K562 (cell line): ENCODE data around the gene KRTAP12-2. TPM values are rescaled to one million over a fixed set of nuclear protein-coding genes. Genes with fewer than 3 reads are reported as not detected.

Experiments
- ARHGAP35 ChIP-seq: fragments of 450-650 bp; IDR thresholded peaks from 2 replicates; pipeline ENCODE4 v1.6.1; 2018; ENCODE audit not compliant: partially characterized antibody
- BRF1 ChIP-seq: IDR thresholded peaks from 3 replicates; pipeline ENCODE4 v1.6.1; 2011; ENCODE audit warnings: borderline replicate concordance, mild to moderate bottlenecking; ENCODE audit not compliant: insufficient read length; ENCODE audit errors: extremely low read depth
- CLOCK ChIP-seq: fragments of 250-450 bp; sonication (Bioruptor Pico); IDR thresholded peaks from 2 replicates; pipeline ENCODE4 v1.4.0; 2020; ENCODE audit warnings: mild to moderate bottlenecking, moderate library complexity, borderline replicate concordance
- EGR1 ChIP-seq: fragments of 450-650 bp; conservative IDR thresholded peaks from 2 replicates; pipeline ENCODE4 v1.6.1; 2017; ENCODE audit warnings: mild to moderate bottlenecking
- GTF2A2 ChIP-seq: IDR thresholded peaks from 2 replicates; pipeline ENCODE4 v1.6.1; 2016; ENCODE audit warnings: mild to moderate bottlenecking, missing genetic modification characterization, missing compliant biosample characterization
- HBP1 ChIP-seq: fragments of 450-650 bp; formaldehyde crosslinking; IDR thresholded peaks from 2 replicates; pipeline ENCODE4 v1.4.0; 2022; ENCODE audit warnings: missing genetic modification characterization
- HOXB6 ChIP-seq: fragments of 250-450 bp; sonication (Bioruptor Pico); IDR thresholded peaks from 2 replicates; pipeline ENCODE4 v1.5.1; 2022; ENCODE audit warnings: mild to moderate bottlenecking, borderline replicate concordance
- LCOR ChIP-seq: sonication (generic); formaldehyde crosslinking; IDR thresholded peaks from 2 replicates; pipeline ENCODE4 v1.8.0; 2022; ENCODE audit warnings: mild to moderate bottlenecking, missing genetic modification reagents
- PKNOX1 ChIP-seq: fragments of 450-650 bp; IDR thresholded peaks from 2 replicates; pipeline ENCODE4 v1.6.1; 2016
- POLR2AphosphoS5 ChIP-seq: IDR thresholded peaks from 2 replicates; pipeline ENCODE4 v1.6.1; 2011; ENCODE audit warnings: mild to moderate bottlenecking, low read depth, low read length, moderate library complexity; ENCODE audit not compliant: control insufficient read depth, insufficient read depth
- TRIM28 ChIP-seq: fragments of 450-650 bp; IDR thresholded peaks from 2 replicates; pipeline ENCODE4 v1.6.1; 2017
- ZNF282 ChIP-seq: sonication (generic); formaldehyde crosslinking; IDR thresholded peaks from 2 replicates; pipeline ENCODE4 v1.8.1; 2023; ENCODE audit warnings: missing genetic modification reagents
- polyA plus RNA-seq, 8 experiments: library from polyadenylated mRNA; depleted of rRNA in 4 of 8; stranded (reverse) in 5 of 8; unstranded in 3 of 8; fragments of >200 nt; fragmentation: Nextera tagmentation in 2 of 8; fragmentation: Illumina TruSeq in 1 of 8; extraction: Ambion mirVana in 2 of 8; extraction: Trizol in 1 of 8; gene quantifications; 2 replicates each; pipeline versions ENCODE4 v1.2.1 to v1.2.3, GENCODE V29; 2011 to 2014; ENCODE audit warnings: inconsistent platforms in 1 of 8, missing spikeins in 1 of 8
- total RNA-seq, 7 experiments: library from RNA; depleted of rRNA in 6 of 7; stranded (reverse); fragments of >200 nt in 6 of 7; fragmentation: Illumina TruSeq in 2 of 7; extraction: Trizol in 2 of 7; gene quantifications; 2 replicates each; pipeline versions ENCODE4 v1.2.1 to v1.2.3, GENCODE V29; 2011 to 2021; ENCODE audit warnings: low replicate concordance in 1 of 7
- TF ChIP-seq, protein P1 (sequence below): fragments of 450-650 bp; IDR thresholded peaks from 2 replicates; pipeline ENCODE4 v1.6.1; 2018; ENCODE audit warnings: mild to moderate bottlenecking, low read depth; ENCODE audit not compliant: partially characterized antibody
- TF ChIP-seq, protein P2 (sequence below): IDR thresholded peaks from 2 replicates; pipeline ENCODE4 v1.6.1; 2016; ENCODE audit warnings: missing genetic modification characterization, missing compliant biosample characterization

Gene KRTAP12-2
- total and polyA plus RNA-seq, 9 of the 15 experiments (the other 6 are each of a cell fraction or from before 2014, with no cell fraction given) = not detected

DNA sequence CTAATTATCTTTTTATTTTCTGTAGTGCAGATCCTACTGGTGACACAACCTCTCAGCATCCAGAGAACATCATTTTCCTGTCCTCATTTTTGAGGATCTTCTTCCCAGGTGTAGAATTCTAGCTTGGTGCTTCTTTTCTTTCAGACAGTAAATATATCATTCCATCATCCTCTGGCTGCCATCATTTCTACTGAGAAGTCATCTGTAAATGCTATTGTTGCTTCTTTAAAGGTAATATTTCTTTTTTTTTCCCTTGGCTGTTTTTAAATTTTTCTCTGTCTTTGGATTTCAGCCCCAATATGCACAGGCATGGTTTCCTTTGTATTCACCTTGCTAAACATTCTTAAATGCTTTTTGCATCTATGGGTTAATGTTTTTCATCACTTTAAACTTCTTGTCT lies 43.2 kb downstream of the KRTAP12-2 start (continued):
- no peak for TF ChIP-seq EGR1
- no peak for TF ChIP-seq HBP1 (CRISPR knock-in tag)
- TF ChIP-seq, protein P1, sequence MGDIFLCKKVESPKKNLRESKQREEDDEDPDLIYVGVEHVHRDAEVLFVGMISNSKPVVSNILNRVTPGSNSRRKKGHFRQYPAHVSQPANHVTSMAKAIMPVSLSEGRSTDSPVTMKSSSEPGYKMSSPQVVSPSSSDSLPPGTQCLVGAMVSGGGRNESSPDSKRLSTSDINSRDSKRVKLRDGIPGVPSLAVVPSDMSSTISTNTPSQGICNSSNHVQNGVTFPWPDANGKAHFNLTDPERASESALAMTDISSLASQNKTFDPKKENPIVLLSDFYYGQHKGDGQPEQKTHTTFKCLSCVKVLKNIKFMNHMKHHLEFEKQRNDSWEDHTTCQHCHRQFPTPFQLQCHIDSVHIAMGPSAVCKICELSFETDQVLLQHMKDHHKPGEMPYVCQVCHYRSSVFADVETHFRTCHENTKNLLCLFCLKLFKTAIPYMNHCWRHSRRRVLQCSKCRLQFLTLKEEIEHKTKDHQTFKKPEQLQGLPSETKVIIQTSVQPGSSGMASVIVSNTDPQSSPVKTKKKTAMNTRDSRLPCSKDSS = peak; percentile 18
- TF ChIP-seq TRIM28 = peak; percentile 96
- no peak for TF ChIP-seq PKNOX1
- no peak for TF ChIP-seq CLOCK (CRISPR knock-in tag)
- no peak for TF ChIP-seq ARHGAP35
- TF ChIP-seq HOXB6 = no peak
- TF ChIP-seq, protein P2, sequence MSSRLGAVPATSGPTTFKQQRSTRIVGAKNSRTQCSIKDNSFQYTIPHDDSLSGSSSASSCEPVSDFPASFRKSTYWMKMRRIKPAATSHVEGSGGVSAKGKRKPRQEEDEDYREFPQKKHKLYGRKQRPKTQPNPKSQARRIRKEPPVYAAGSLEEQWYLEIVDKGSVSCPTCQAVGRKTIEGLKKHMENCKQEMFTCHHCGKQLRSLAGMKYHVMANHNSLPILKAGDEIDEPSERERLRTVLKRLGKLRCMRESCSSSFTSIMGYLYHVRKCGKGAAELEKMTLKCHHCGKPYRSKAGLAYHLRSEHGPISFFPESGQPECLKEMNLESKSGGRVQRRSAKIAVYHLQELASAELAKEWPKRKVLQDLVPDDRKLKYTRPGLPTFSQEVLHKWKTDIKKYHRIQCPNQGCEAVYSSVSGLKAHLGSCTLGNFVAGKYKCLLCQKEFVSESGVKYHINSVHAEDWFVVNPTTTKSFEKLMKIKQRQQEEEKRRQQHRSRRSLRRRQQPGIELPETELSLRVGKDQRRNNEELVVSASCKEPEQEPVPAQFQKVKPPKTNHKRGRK (tag) = 0 out of 2 replicates have a peak, but pooled peaks have one; percentile 26
- TF ChIP-seq GTF2A2 (tag) = no peak
- no peak for TF ChIP-seq LCOR (CRISPR knock-in tag)
- TF ChIP-seq ZNF282 = no peak
- TF ChIP-seq POLR2AphosphoS5 = no peak
- TF ChIP-seq BRF1 = no peak
